SU-DHL-6 (cell line): Measurements from ENCODE around the gene LRFN3.

Source experiments
- EZH2phosphoT487 ChIP-seq: fragments of 200-600 bp; sonication (generic), shearing (Covaris generic); conservative IDR thresholded peaks from 2 replicates; pipeline ENCODE4 v1.6.1; 2018; ENCODE audit warnings: mild to moderate bottlenecking, antibody characterized with exemption, low read length, moderate library complexity, mixed read lengths
- TF ChIP-seq, protein P1 (sequence below): fragments of 200-600 bp; sonication (generic); IDR thresholded peaks from one replicate; pipeline ENCODE4 v1.5.1; 2017; ENCODE audit warnings: antibody characterized with exemption, mild to moderate bottlenecking, low read length, moderate library complexity; ENCODE audit not compliant: insufficient read depth, poor library complexity, severe bottlenecking

DNA sequence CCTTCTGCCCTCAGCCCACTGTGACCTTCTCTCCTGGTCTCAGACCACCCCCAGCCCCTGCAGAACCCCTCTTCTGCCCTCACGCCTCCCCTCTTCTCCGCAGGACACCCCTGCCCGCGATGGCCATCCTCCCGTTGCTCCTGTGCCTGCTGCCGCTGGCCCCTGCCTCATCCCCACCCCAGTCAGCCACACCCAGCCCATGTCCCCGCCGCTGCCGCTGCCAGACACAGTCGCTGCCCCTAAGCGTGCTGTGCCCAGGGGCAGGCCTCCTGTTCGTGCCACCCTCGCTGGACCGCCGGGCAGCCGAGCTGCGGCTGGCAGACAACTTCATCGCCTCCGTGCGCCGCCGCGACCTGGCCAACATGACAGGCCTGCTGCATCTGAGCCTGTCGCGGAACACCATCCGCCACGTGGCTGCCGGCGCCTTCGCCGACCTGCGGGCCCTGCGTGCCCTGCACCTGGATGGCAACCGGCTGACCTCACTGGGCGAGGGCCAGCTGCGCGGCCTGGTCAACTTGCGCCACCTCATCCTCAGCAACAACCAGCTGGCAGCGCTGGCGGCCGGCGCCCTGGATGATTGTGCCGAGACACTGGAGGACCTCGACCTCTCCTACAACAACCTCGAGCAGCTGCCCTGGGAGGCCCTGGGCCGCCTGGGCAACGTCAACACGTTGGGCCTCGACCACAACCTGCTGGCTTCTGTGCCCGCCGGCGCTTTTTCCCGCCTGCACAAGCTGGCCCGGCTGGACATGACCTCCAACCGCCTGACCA, 3.3 kb downstream of the LRFN3 start:
- TF ChIP-seq, protein P1, sequence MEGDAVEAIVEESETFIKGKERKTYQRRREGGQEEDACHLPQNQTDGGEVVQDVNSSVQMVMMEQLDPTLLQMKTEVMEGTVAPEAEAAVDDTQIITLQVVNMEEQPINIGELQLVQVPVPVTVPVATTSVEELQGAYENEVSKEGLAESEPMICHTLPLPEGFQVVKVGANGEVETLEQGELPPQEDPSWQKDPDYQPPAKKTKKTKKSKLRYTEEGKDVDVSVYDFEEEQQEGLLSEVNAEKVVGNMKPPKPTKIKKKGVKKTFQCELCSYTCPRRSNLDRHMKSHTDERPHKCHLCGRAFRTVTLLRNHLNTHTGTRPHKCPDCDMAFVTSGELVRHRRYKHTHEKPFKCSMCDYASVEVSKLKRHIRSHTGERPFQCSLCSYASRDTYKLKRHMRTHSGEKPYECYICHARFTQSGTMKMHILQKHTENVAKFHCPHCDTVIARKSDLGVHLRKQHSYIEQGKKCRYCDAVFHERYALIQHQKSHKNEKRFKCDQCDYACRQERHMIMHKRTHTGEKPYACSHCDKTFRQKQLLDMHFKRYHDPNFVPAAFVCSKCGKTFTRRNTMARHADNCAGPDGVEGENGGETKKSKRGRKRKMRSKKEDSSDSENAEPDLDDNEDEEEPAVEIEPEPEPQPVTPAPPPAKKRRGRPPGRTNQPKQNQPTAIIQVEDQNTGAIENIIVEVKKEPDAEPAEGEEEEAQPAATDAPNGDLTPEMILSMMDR = no peak
- TF ChIP-seq EZH2phosphoT487 = no peak
